ENCODE data around the gene PCDHB16.

Gene PCDHB16

DNA sequence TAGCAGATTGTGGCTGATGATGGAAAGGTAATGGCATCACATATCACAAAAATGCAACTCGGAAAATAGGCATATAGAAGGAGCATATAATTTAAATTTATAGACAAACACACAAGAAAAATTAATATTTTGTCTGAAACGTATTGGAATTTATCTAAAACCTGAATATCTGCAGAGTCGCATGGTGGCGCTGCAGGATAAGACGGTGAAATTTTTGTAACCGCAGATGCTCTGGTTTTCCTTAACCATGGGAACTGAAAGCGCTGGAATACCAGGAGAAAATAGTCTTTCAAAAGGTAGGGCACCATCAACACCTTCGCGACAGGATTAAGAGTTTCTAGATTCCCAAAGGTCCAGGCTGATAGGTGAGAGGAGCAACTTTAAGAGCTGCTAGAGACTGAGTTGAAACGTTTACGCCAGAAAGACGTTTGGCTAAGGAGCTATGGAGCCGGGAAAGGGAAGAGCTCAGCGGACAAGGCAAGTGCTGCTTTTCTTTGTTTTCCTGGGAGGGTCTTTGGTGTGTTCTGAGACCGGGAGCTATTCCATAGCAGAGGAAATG lies 52.0 kb downstream of the PCDHB16 start:
- no peak for DNase-seq

All from NCI-H2171 (cell line).